ENCODE data around the gene PHC3.

- no peak for TF ChIP-seq CTCF (IDR thresholded peaks at IDR 0.05 in 8 of 11, conservative IDR thresholded peaks at IDR 0.05 in 3 of 11)
- TF ChIP-seq POLR2A (IDR thresholded peaks at IDR 0.05), result no peak
- no peak for TF ChIP-seq POLR2AphosphoS5 (IDR thresholded peaks at IDR 0.05)
Observed at GRCh38 chr3:170203457-170203856, 21.9 kb upstream of the PHC3 start.

Measured in spleen (tissue), 7 donors.